HEK293 (cell line): ENCODE results near the gene CA5A.

Experiments
- CTCF ChIA-PET: fragments of 350-600 bp; formaldehyde crosslinking; extraction: SDS; loops from one replicate; lab custom pipeline; 2021; ENCODE audit warnings: antibody characterized with exemption; lab: Yijun Ruan, JAX
- POLR2A ChIA-PET: fragments of 300-600 bp; formaldehyde crosslinking; extraction: SDS; loops from one replicate; lab custom pipeline; 2020; ENCODE audit warnings: antibody characterized with exemption, inconsistent platforms; lab: Yijun Ruan, JAX
- H3K27ac ChIP-seq: fragments of 200-500 bp; sonication (Bioruptor generic); 2 replicates; pipeline ENCODE4 v1.5.1; 2014; ENCODE audit warnings: low read depth, low read length, control low read depth, inconsistent platforms; ENCODE audit errors: extremely low read depth
- H3K36me3 ChIP-seq, 2 experiments: fragments of 200-500 bp in 1 of 2; sonication (Bioruptor generic) in 1 of 2; 1 replicate in 1 of 2; 2 replicates in 1 of 2; pipeline ENCODE4 v1.5.1; 2014 to 2017; ENCODE audit warnings: inconsistent platforms in 2 of 2, low read length in 2 of 2; ENCODE audit not compliant: control insufficient read depth in 2 of 2, insufficient read depth in 1 of 2
- H3K4me1 ChIP-seq: fragments of 200-500 bp; sonication (Bioruptor generic); 2 replicates; pipeline ENCODE4 v1.5.1; 2014; ENCODE audit warnings: mild to moderate bottlenecking, low read length, inconsistent platforms; ENCODE audit not compliant: control insufficient read depth, insufficient read depth
- H3K4me3 ChIP-seq: 2 replicates; pipeline ENCODE4 v1.5.1; 2011; ENCODE audit warnings: low read depth, mild to moderate bottlenecking, control low read depth, low read length, moderate library complexity
- H3K9me3 ChIP-seq: fragments of 200-500 bp; sonication (Bioruptor generic); 2 replicates; pipeline ENCODE4 v1.5.1; 2014; ENCODE audit warnings: low read depth, low read length, inconsistent platforms; ENCODE audit not compliant: control insufficient read depth, insufficient read depth
- ZBTB1 ChIP-seq: fragments of 450-650 bp; formaldehyde crosslinking; IDR thresholded peaks from 2 replicates; pipeline ENCODE4 v1.5.1; 2016; ENCODE audit warnings: missing biosample characterization, missing genetic modification characterization
- ZNF202 ChIP-seq: fragments of 450-650 bp; formaldehyde crosslinking; IDR thresholded peaks from 2 replicates; pipeline ENCODE4 v1.5.1; 2016; ENCODE audit warnings: missing biosample characterization, missing genetic modification characterization, borderline replicate concordance
- ZNF530 ChIP-seq: fragments of 450-650 bp; formaldehyde crosslinking; IDR thresholded peaks from 2 replicates; pipeline ENCODE4 v1.5.1; 2016; ENCODE audit warnings: low read depth, missing biosample characterization, missing genetic modification characterization
- ZNF548 ChIP-seq: fragments of 450-650 bp; formaldehyde crosslinking; IDR thresholded peaks from 2 replicates; pipeline ENCODE4 v1.5.1; 2016; ENCODE audit warnings: missing biosample characterization, missing genetic modification characterization
- ZNF560 ChIP-seq: fragments of 450-650 bp; formaldehyde crosslinking; IDR thresholded peaks from 2 replicates; pipeline ENCODE4 v1.5.1; 2017; ENCODE audit warnings: missing biosample characterization, missing genetic modification characterization, borderline replicate concordance
- ZNF76 ChIP-seq: fragments of 450-650 bp; formaldehyde crosslinking; IDR thresholded peaks from 2 replicates; pipeline ENCODE4; 2016; ENCODE audit warnings: low read depth, missing biosample characterization, missing genetic modification characterization, borderline replicate concordance
- ZNF785 ChIP-seq: fragments of 450-650 bp; formaldehyde crosslinking; IDR thresholded peaks from 2 replicates; pipeline ENCODE4 v1.5.1; 2016; ENCODE audit warnings: missing biosample characterization, missing genetic modification characterization
- ZSCAN16 ChIP-seq: fragments of 450-650 bp; formaldehyde crosslinking; IDR thresholded peaks from 2 replicates; pipeline ENCODE4 v1.5.1; 2016; ENCODE audit warnings: missing biosample characterization, missing genetic modification characterization
- ZXDB ChIP-seq: fragments of 450-650 bp; formaldehyde crosslinking; IDR thresholded peaks from 2 replicates; pipeline ENCODE4 v1.5.1; 2016; ENCODE audit warnings: missing biosample characterization, missing genetic modification characterization
- TF ChIP-seq, protein P1 (sequence below): fragments of 450-650 bp; formaldehyde crosslinking; IDR thresholded peaks from 2 replicates; pipeline ENCODE4 v1.5.1; 2016; ENCODE audit warnings: missing biosample characterization, missing genetic modification characterization
- TF ChIP-seq, protein P2 (sequence below): fragments of 450-650 bp; formaldehyde crosslinking; IDR thresholded peaks from 2 replicates; pipeline ENCODE4 v1.5.1; 2016; ENCODE audit warnings: missing biosample characterization, missing genetic modification characterization

Gene CA5A

DNA sequence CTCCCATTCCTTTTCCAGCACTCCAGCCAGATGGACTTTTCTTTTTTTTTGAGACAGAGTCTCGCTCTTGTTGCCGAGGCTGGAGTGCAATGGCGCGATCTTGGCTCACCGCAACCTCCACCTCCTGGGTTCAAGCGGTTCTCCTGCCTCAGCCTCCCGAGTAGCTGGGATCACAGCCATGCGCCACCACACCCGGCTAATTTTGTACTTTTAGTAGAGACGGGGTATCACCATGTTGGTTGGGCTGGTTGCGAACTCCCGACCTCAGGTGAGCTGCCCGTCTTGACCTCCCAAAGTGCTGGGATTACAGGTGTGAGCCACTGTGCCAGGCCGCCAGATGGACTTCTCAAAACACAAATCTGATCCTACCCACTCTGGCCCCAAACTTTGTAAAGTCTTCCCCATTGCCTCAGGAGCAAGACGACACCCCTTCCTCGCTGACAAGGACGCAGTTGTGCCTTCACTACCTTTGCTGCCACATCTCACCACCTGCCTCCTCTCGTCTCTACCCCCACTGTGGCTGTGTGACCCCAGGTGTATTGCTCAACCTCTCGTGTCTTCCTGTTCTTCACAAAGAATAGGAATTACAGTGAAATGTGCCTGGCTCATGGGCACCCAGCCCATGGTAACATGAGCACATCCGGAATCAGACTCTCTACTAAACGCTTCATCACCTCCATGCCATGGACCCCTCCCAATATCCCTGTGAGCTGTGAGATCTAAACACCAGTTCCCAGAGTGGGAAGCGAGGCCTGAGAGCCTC is 11.2 kb upstream of the CA5A start:
- Histone ChIP-seq H3K9me3 (no peaks in the 10 kb centered on the region), H3K27ac (no peak overlapping the region), H3K4me3 (no peak overlapping the region), H3K36me3 (peaks cover 0 to under 1% of the 10 kb centered on the region in 2 experiments; a peak in 1 of 3 replicates), H3K4me1 (peaks cover 4% of the 10 kb centered on the region; the same call in 1 of the 2 replicates)
- ChIA-PET CTCF (no interaction called here), POLR2A (no interaction called here)
- TF ChIP-seq ZBTB1 (tag by site-specific recombination), result no peak
- no peak for TF ChIP-seq ZNF560 (tag by site-specific recombination)
- no peak for TF ChIP-seq ZXDB (tag by site-specific recombination)
- no peak for TF ChIP-seq ZNF530
- TF ChIP-seq ZNF785 (tag by site-specific recombination), result no peak
- TF ChIP-seq ZNF548 (tag by site-specific recombination), result no peak
- TF ChIP-seq, protein P1, sequence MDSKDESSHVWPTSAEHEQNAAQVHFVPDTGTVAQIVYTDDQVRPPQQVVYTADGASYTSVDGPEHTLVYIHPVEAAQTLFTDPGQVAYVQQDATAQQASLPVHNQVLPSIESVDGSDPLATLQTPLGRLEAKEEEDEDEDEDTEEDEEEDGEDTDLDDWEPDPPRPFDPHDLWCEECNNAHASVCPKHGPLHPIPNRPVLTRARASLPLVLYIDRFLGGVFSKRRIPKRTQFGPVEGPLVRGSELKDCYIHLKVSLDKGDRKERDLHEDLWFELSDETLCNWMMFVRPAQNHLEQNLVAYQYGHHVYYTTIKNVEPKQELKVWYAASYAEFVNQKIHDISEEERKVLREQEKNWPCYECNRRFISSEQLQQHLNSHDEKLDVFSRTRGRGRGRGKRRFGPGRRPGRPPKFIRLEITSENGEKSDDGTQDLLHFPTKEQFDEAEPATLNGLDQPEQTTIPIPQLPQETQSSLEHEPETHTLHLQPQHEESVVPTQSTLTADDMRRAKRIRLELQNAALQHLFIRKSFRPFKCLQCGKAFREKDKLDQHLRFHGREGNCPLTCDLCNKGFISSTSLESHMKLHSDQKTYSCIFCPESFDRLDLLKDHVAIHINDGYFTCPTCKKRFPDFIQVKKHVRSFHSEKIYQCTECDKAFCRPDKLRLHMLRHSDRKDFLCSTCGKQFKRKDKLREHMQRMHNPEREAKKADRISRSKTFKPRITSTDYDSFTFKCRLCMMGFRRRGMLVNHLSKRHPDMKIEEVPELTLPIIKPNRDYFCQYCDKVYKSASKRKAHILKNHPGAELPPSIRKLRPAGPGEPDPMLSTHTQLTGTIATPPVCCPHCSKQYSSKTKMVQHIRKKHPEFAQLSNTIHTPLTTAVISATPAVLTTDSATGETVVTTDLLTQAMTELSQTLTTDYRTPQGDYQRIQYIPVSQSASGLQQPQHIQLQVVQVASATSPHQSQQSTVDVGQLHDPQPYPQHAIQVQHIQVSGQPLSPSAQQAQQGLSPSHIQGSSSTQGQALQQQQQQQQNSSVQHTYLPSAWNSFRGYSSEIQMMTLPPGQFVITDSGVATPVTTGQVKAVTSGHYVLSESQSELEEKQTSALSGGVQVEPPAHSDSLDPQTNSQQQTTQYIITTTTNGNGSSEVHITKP (tag by site-specific recombination), result no peak
- TF ChIP-seq ZNF76 (tag by site-specific recombination), result no peak
- no peak for TF ChIP-seq ZNF202 (tag by site-specific recombination)

DNA sequence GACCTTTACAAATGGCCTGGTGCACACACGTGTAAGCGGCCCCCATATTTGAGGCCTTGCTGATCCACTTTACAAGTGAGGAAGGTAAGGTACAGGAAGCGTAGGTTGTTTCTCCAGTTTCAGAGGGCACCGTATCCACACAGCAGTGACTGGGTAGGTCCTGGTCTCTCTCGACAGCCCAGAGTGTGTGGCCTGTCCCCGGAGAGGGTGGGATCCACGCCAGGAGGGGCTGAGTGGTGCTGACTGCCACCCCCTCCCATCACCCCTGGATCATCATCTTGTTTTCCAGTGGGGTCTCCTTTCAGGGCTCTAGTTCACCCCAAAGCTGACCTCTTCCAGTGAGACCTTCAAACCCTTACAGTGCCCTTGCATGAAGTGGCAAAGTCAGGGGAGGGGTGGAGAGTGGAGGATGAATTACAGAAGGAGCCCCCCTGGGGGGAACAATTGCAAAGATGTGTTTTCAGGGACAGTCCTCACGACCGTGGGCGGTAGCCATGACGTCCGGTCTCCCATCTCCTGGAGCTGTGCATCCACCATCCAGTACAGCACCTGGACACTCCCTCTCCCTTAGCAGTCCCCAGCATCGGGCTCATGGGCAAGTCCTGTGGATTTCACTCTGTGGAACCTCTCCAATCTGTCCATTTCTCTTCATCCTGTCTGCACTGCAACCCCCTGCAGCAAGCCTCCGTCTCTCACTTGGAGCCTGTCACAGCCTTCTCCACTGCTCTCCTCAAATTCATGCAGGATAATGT is 10.4 kb upstream of the CA5A start:
- H3K9me3 ChIP-seq, result no peaks in the 10 kb centered on the region
- ChIA-PET POLR2A (no interaction called here), CTCF (no interaction called here)
- no peak overlapping the region for H3K27ac ChIP-seq
- no peak overlapping the region for H3K4me3 ChIP-seq
- no peaks in the 10 kb centered on the region for H3K4me1 ChIP-seq
- no peaks in the 10 kb centered on the region for H3K36me3 ChIP-seq
- TF ChIP-seq, protein P1 (tag by site-specific recombination), result peak; percentile 44
- no peak for TF ChIP-seq ZSCAN16 (tag by site-specific recombination)
- TF ChIP-seq, protein P2, sequence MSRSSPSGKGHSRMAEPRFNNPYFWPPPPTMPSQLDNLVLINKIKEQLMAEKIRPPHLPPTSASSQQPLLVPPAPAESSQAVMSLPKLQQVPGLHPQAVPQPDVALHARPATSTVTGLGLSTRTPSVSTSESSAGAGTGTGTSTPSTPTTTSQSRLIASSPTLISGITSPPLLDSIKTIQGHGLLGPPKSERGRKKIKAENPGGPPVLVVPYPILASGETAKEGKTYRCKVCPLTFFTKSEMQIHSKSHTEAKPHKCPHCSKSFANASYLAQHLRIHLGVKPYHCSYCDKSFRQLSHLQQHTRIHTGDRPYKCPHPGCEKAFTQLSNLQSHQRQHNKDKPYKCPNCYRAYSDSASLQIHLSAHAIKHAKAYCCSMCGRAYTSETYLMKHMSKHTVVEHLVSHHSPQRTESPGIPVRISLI, result no peak
